GM12872 (cell line): Measurements from ENCODE around the gene RALGAPA1.

Source experiments
- TF ChIP-seq, protein P1 (sequence below): IDR thresholded peaks from 3 replicates; pipeline ENCODE4 v1.5.1; 2011; ENCODE audit warnings: low read depth, mild to moderate bottlenecking, low read length, moderate library complexity; ENCODE audit not compliant: insufficient read depth

The RALGAPA1 gene

GRCh38 chr14:35678403-35679028, 130.6 kb downstream of the RALGAPA1 start:
- TF ChIP-seq, protein P1, sequence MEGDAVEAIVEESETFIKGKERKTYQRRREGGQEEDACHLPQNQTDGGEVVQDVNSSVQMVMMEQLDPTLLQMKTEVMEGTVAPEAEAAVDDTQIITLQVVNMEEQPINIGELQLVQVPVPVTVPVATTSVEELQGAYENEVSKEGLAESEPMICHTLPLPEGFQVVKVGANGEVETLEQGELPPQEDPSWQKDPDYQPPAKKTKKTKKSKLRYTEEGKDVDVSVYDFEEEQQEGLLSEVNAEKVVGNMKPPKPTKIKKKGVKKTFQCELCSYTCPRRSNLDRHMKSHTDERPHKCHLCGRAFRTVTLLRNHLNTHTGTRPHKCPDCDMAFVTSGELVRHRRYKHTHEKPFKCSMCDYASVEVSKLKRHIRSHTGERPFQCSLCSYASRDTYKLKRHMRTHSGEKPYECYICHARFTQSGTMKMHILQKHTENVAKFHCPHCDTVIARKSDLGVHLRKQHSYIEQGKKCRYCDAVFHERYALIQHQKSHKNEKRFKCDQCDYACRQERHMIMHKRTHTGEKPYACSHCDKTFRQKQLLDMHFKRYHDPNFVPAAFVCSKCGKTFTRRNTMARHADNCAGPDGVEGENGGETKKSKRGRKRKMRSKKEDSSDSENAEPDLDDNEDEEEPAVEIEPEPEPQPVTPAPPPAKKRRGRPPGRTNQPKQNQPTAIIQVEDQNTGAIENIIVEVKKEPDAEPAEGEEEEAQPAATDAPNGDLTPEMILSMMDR, result no peak

DNA sequence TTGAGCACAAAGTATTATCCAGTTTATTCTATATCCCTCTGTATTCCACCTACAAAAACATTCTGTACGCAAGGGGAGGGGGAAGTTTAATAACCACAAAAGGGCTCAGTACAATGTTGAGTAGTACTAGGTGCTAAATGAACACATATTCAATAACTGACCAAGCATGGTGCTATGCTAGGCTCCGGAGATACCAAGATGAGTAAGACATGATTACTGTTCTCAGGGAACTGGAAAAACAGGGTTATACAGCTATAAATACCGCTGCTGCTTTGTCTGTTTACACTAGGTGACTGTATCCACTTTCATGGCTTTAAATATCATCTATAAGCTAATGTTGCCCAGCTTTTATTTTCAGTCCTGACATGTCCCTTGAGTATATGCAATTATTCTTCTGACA, 139.3 kb downstream of the RALGAPA1 start:
- TF ChIP-seq, protein P1, result no peak

DNA sequence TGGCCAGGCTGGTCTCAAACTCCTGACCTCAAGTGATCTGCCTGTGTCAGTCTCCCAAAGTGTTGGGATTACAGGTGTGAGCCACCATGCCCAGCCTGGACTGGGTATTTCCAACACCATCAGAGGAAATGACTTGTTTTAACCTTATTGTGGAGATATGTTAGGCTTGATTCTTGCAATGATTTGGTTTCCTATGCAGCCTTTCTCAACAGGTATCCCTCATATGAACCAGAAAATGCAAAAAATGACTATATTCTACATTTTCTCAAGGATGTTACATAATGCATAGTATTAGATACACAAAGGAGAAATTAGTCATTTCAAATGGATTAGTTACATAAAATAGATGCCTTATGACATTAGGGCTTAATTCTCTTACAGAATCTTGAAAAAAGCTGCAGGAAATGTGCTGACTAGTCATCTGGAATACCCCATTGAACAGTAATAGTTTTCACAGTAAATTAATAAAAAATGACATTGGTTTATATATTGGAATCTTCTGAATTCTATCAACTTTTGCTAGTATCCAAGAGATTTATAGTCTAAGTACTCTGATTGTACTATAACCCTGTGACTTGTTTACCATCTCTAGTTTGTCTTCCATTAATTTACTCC, 142.6 kb downstream of the RALGAPA1 start:
- TF ChIP-seq, protein P1, result no peak

DNA sequence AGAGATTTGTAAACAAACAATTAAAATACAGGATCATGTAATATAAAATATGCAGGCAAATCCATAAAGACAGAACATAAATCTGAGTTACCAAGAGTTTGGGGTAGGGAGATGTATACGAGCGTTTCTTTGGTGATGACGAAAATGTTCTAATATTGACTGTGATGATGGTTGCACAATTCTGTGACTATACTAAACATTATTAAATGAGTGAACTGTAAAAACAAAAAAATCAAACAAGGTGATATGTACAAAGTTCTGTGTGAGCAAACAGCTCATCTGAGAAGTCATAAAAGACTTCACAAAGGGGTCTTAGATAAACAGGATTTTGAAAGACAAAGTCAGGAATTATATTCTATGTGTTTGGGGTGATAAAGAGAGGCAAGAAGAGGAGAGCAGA, 147.2 kb downstream of the RALGAPA1 start:
- TF ChIP-seq, protein P1, result no peak

GRCh38 chr14:35653045-35653444, 156.1 kb downstream of the RALGAPA1 start:
- TF ChIP-seq, protein P1, result no peak

GRCh38 chr14:35643513-35643912, 165.6 kb downstream of the RALGAPA1 start:
- TF ChIP-seq, protein P1, result no peak

- TF ChIP-seq, protein P1, result no peak
Measured at GRCh38 chr14:35637851-35638250, 171.2 kb downstream of the RALGAPA1 start.
